HG03139 (cell line): Measurements from ENCODE around the gene KRTAP15-1.

Experiments used
- ATAC-seq: cut with Tn5 transposase; IDR thresholded peaks from one replicate; pipeline ENCODE4 v1.9.1; 2021; ENCODE audit not compliant: unreplicated experiment

The KRTAP15-1 gene

GRCh38 chr21:30486180-30486579, 46.1 kb downstream of the KRTAP15-1 start:
- no peak for ATAC-seq

GRCh38 chr21:30487336-30487735, 47.3 kb downstream of the KRTAP15-1 start, which contains the start of gene KRTAP19-2:
Gene KRTAP19-2, minus strand, starts transcription at chr21:30487436. Its CDS starts 88 bp downstream, at chr21:30487348.
- ATAC-seq: no peak
